Measurements from ENCODE around the gene USP8. TPM values are rescaled to one million over a fixed set of nuclear protein-coding genes. Genes with fewer than 3 reads are reported as not detected.

USP8 gene
- total and polyA plus RNA-seq, 10 of the 15 experiments (the other 5 are each of a cell fraction or from before 2014, with no cell fraction given), result 25.2 to 51.7 (median 36.1) TPM

DNA sequence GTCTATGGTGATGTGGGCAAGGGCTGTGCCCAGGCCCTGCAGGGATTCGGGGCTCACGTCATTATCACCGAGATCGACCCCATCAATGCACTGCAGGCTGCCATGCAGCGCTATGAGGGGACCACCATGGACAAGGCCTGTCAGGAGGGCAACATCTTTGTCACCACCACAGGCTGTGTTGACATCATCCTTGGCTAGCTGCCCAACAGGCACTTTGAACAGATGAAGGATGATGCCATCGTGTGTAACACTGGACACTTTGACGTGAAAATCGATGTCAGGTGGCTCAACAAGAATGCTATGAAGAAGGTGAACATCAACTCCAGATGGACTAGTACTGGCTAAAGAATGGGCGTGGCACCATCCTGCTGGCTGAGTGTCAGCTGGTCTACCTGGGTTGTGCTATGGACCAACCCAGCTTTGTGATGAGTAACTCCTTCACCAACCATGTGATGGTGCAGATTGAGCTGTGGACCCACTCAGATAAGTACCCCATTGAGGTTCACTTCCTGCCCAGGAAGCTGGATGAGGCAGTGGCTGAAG is 6.1 kb upstream of the USP8 start (continued):
- TF ChIP-seq, protein P1, sequence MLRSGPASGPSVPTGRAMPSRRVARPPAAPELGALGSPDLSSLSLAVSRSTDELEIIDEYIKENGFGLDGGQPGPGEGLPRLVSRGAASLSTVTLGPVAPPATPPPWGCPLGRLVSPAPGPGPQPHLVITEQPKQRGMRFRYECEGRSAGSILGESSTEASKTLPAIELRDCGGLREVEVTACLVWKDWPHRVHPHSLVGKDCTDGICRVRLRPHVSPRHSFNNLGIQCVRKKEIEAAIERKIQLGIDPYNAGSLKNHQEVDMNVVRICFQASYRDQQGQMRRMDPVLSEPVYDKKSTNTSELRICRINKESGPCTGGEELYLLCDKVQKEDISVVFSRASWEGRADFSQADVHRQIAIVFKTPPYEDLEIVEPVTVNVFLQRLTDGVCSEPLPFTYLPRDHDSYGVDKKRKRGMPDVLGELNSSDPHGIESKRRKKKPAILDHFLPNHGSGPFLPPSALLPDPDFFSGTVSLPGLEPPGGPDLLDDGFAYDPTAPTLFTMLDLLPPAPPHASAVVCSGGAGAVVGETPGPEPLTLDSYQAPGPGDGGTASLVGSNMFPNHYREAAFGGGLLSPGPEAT (IDR thresholded peaks at IDR 0.05; ENCODE audit: low read depth), result no peak
- no peak for TF ChIP-seq CREB1 (IDR thresholded peaks at IDR 0.05; ENCODE audit: low read depth)
- no peak for TF ChIP-seq HCFC1 (IDR thresholded peaks at IDR 0.05; ENCODE audit: low read length)
- no peak for TF ChIP-seq TAF1 (IDR thresholded peaks at IDR 0.05; ENCODE audit: borderline replicate concordance, low read depth, low read length)
- TF ChIP-seq, protein P2, sequence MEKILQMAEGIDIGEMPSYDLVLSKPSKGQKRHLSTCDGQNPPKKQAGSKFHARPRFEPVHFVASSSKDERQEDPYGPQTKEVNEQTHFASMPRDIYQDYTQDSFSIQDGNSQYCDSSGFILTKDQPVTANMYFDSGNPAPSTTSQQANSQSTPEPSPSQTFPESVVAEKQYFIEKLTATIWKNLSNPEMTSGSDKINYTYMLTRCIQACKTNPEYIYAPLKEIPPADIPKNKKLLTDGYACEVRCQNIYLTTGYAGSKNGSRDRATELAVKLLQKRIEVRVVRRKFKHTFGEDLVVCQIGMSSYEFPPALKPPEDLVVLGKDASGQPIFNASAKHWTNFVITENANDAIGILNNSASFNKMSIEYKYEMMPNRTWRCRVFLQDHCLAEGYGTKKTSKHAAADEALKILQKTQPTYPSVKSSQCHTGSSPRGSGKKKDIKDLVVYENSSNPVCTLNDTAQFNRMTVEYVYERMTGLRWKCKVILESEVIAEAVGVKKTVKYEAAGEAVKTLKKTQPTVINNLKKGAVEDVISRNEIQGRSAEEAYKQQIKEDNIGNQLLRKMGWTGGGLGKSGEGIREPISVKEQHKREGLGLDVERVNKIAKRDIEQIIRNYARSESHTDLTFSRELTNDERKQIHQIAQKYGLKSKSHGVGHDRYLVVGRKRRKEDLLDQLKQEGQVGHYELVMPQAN (conservative IDR thresholded peaks at IDR 0.05), result no peak
- TF ChIP-seq MEF2A (IDR thresholded peaks at IDR 0.05; ENCODE audit: insufficient read depth, low read depth, low read length), result no peak
- no peak for TF ChIP-seq SPI1 (IDR thresholded peaks at IDR 0.05; ENCODE audit: borderline replicate concordance, insufficient read depth, low read depth, low read length)
- TF ChIP-seq ETV6 (conservative IDR thresholded peaks at IDR 0.05 in 1 of 2, IDR thresholded peaks at IDR 0.05 in 1 of 2; ENCODE audit: borderline replicate concordance in 1 of 2, low read depth in 1 of 2), result no peak
- TF ChIP-seq, protein P3, sequence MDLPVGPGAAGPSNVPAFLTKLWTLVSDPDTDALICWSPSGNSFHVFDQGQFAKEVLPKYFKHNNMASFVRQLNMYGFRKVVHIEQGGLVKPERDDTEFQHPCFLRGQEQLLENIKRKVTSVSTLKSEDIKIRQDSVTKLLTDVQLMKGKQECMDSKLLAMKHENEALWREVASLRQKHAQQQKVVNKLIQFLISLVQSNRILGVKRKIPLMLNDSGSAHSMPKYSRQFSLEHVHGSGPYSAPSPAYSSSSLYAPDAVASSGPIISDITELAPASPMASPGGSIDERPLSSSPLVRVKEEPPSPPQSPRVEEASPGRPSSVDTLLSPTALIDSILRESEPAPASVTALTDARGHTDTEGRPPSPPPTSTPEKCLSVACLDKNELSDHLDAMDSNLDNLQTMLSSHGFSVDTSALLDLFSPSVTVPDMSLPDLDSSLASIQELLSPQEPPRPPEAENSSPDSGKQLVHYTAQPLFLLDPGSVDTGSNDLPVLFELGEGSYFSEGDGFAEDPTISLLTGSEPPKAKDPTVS (IDR thresholded peaks at IDR 0.05; ENCODE audit: low read depth, low read length), result no peak

Measured in GM12878 (cell line).